HEK293T (cell line): ENCODE data around the gene MELK.

Experiments used
- FOXA1 ChIP-seq: fragments of 450-650 bp; IDR thresholded peaks from 2 replicates; pipeline ENCODE4 v1.6.1; 2016; ENCODE audit warnings: mild to moderate bottlenecking
- FOXK2 ChIP-seq: fragments of 450-650 bp; IDR thresholded peaks from 2 replicates; pipeline ENCODE4 v1.6.1; 2016; ENCODE audit warnings: mild to moderate bottlenecking
- PKNOX1 ChIP-seq: fragments of 450-650 bp; IDR thresholded peaks from 2 replicates; pipeline ENCODE4 v1.6.1; 2016
- SUZ12 ChIP-seq: fragments of 450-650 bp; IDR thresholded peaks from 2 replicates; pipeline ENCODE4 v1.6.1; 2016; ENCODE audit warnings: mild to moderate bottlenecking
- TARDBP ChIP-seq: fragments of 450-650 bp; IDR thresholded peaks from 2 replicates; pipeline ENCODE4 v1.6.1; 2016
- ZNF384 ChIP-seq: fragments of 450-650 bp; IDR thresholded peaks from 2 replicates; pipeline ENCODE4 v1.6.1; 2016

- TF ChIP-seq FOXK2 (no peak), PKNOX1 (no peak), TARDBP (no peak), FOXA1 (no peak), SUZ12 (no peak), ZNF384 (no peak)
Observed at GRCh38 chr9:36642817-36643216, 70.1 kb downstream of the MELK start.
